B cell (primary cell): ENCODE results near the gene MFAP3L. TPM values are rescaled to one million over a fixed set of nuclear protein-coding genes. Genes with fewer than 3 reads are reported as not detected.

Source experiments
- ATAC-seq: fragments of 200-7000 bp; cut with Tn5 transposase; one replicate; pipeline ENCODE4 v1.10.0; 2021; ENCODE audit warnings: low read depth, mild to moderate bottlenecking, moderate number of reproducible peaks, moderate library complexity
- CTCF ChIA-PET: fragments of 350-600 bp; sonication (Branson Sonifier 250); formaldehyde crosslinking; loops from one replicate; lab custom pipeline; 2021; ENCODE audit warnings: antibody characterized with exemption, inconsistent platforms; lab: Charles Lee
- POLR2A ChIA-PET: fragments of 350-600 bp; sonication (Branson Sonifier 250); formaldehyde crosslinking; loops from one replicate; lab custom pipeline; 2021; ENCODE audit warnings: antibody characterized with exemption; lab: Charles Lee
- DNase-seq: peaks from one replicate; pipeline ENCODE4 v3.0.0; 2013
- H2AFZ ChIP-seq: 2 replicates; pipeline ENCODE4 v1.6.1; 2012; ENCODE audit warnings: mild to moderate bottlenecking, low read depth, low read length; ENCODE audit not compliant: insufficient read depth, poor library complexity, severe bottlenecking
- H3K27ac ChIP-seq, 2 donors: 1 replicate in 1 of 2; 2 replicates in 1 of 2; pipeline ENCODE4 v1.5.1; 2012 to 2013; ENCODE audit warnings: low read length in 2 of 2, mild to moderate bottlenecking in 2 of 2, moderate library complexity in 1 of 2
- H3K27me3 ChIP-seq, 4 experiments: fragments of 200-600 bp in 1 of 4; sonication (generic) in 1 of 4; replicated peaks in 1 of 4; 1 replicate in 2 of 4; 2 replicates in 2 of 4; pipeline versions ENCODE4 v1.6.1 to v1.7.0; 2013 to 2016; ENCODE audit warnings: low read length in 3 of 4, mild to moderate bottlenecking in 2 of 4, mixed read lengths in 1 of 4, moderate library complexity in 1 of 4; ENCODE audit not compliant: insufficient read depth in 4 of 4, control insufficient read depth in 3 of 4; ENCODE audit errors: control extremely low read depth in 1 of 4
- H3K36me3 ChIP-seq, 2 experiments: replicated peaks in 1 of 2; 1 replicate in 1 of 2; 2 replicates in 1 of 2; pipeline versions ENCODE4 v1.6.1 to v1.7.1; 2013; ENCODE audit warnings: low read length in 1 of 2; ENCODE audit not compliant: insufficient read depth in 2 of 2, control insufficient read depth in 1 of 2; ENCODE audit errors: control extremely low read depth in 1 of 2, extremely low read depth in 1 of 2
- H3K4me1 ChIP-seq, 2 donors: fragments of 200-600 bp in 1 of 2; sonication (generic) in 1 of 2; 1 replicate in 1 of 2; 2 replicates in 1 of 2; pipeline versions ENCODE4 v1.5.1 to v1.6.1; 2013 to 2017; ENCODE audit warnings: low read length in 2 of 2; ENCODE audit not compliant: control insufficient read depth in 2 of 2, insufficient read depth in 2 of 2
- H3K4me2 ChIP-seq: replicated peaks from 2 replicates; pipeline ENCODE3; 2012; ENCODE audit warnings: mild to moderate bottlenecking, low read depth, low read length; ENCODE audit not compliant: poor library complexity, severe bottlenecking
- H3K4me3 ChIP-seq, 5 experiments: fragments of 200-600 bp in 1 of 5; sonication (generic) in 1 of 5; 1 replicate in 3 of 5; 2 replicates in 2 of 5; pipeline versions ENCODE4 v1.5.1 to v1.7.0; 2011 to 2016; ENCODE audit warnings: low read length in 4 of 5, mild to moderate bottlenecking in 4 of 5, low read depth in 2 of 5, control low read depth in 1 of 5, moderate library complexity in 1 of 5; ENCODE audit not compliant: insufficient read depth in 1 of 5; ENCODE audit errors: control extremely low read depth in 1 of 5, extremely low read depth in 1 of 5
- H3K79me2 ChIP-seq: fragments of 200-600 bp; sonication (generic); one replicate; pipeline ENCODE4 v1.6.0; 2016; ENCODE audit warnings: low read length; ENCODE audit not compliant: control insufficient read depth, insufficient read depth
- H3K9ac ChIP-seq: fragments of 200-600 bp; sonication (generic); 2 replicates; pipeline ENCODE4 v1.6.1; 2017; ENCODE audit warnings: mild to moderate bottlenecking, low read length, moderate library complexity
- H3K9me3 ChIP-seq, 3 donors: one replicate each; pipeline versions ENCODE4 v1.6.1 to v1.7.1; 2013; ENCODE audit warnings: low read length in 2 of 3; ENCODE audit not compliant: control insufficient read depth in 2 of 3, insufficient read depth in 1 of 3; ENCODE audit errors: control extremely low read depth in 1 of 3
- H4K20me1 ChIP-seq: 2 replicates; pipeline ENCODE4 v1.6.0; 2012; ENCODE audit warnings: mild to moderate bottlenecking, low read length; ENCODE audit not compliant: insufficient read depth, control insufficient read depth, poor library complexity, severe bottlenecking
- H3K27ac Mint-ChIP-seq: one replicate; pipeline ENCODE4 v1.8.0; 2021; ENCODE audit warnings: mixed read lengths
- H3K27me3 Mint-ChIP-seq: one replicate; pipeline ENCODE4 v1.8.0; 2021; ENCODE audit warnings: mixed read lengths
- H3K4me1 Mint-ChIP-seq: one replicate; pipeline ENCODE4 v1.8.0; 2021; ENCODE audit warnings: mixed read lengths
- H3K4me3 Mint-ChIP-seq: one replicate; pipeline ENCODE4 v1.8.0; 2021; ENCODE audit warnings: mixed read lengths
- H3K9me3 Mint-ChIP-seq: one replicate; pipeline ENCODE4 v1.8.0; 2022; ENCODE audit warnings: mixed read lengths; ENCODE audit not compliant: insufficient read depth
- EZH2 ChIP-seq: IDR thresholded peaks from 2 replicates; pipeline ENCODE4 v1.6.1; 2012; ENCODE audit warnings: borderline replicate concordance, low read depth, mild to moderate bottlenecking, moderate library complexity, low read length; ENCODE audit not compliant: insufficient read depth, poor library complexity, severe bottlenecking
- WGBS: methylation state at CpG from one replicate; pipeline ENCODE4 v1.1.5; 2013; ENCODE audit warnings: missing lambda C conversion rate; ENCODE audit not compliant: insufficient coverage; 5-methylcytosine and 5-hydroxymethylcytosine counted together
- intact Hi-C: fragments of 100-400 bp; cut with micrococcal nuclease; formaldehyde crosslinking; loops from one replicate; pipeline ENCODE4 v1.10.0; 2022
- polyA plus RNA-seq: library from polyadenylated mRNA; depleted of rRNA; stranded (reverse); fragments of >200 nt; gene quantifications from 2 replicates; pipeline ENCODE4 v1.2.3, GENCODE V29; 2012
- total RNA-seq, 2 donors: library from RNA; stranded (reverse); fragments of 120-200 nt in 1 of 2; gene quantifications; 1 replicate in 1 of 2; 2 replicates in 1 of 2; pipeline versions ENCODE4 v1.2.3 to v1.2.4, GENCODE V29; 2013 to 2022
- TF ChIP-seq, protein P1 (sequence below): fragments of 200-600 bp; IDR thresholded peaks from one replicate; pipeline ENCODE4 v1.8.0; 2022; ENCODE audit warnings: antibody characterized with exemption, mild to moderate bottlenecking

Gene MFAP3L
- total and polyA plus RNA-seq, 2 donors (not counting 1 experiment from before 2014, with no cell fraction given): 0.37 to 0.63 TPM

DNA sequence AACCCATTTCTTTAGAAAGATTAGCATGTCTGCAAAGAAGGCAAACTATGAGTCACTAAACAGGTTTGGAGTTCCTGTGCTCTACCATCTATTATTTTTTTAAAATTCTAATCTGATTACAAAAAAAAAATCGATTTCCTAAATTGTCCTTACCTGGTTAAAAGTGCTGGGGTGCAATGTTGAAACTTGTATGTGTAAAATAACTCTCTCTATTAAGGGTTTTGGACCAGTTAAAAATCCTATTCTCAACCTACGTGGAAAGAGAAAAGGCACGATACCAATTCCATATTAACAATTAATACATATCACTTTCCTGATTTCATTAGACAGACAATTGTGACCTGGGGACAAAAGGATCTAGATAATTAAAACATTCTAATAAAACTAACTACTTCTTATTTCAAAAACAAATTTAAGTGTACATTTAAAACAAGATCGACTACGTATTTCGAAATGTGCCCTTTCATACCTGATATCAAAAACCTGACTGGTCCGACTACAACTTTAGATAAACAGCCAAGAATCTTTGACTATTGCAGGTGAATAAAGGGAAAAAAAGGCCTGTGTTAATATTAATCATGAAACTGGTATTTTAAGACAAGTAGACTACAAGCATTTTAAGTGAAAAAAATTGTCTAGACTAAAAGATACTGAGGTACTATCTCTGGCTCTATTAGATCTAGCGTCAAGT is 42.4 kb upstream of the MFAP3L start:
- Mint-ChIP-seq H3K9me3 (no peaks in the 10 kb centered on the region), H3K27me3 (no peaks in the 10 kb centered on the region), H3K4me1 (no peaks in the 10 kb centered on the region), H3K4me3 (no peak overlapping the region), H3K27ac (no peak overlapping the region)
- no peaks in the 10 kb centered on the region for H3K27me3 ChIP-seq
- POLR2A ChIA-PET: no interaction called here
- no peak overlapping the region for H3K4me3 ChIP-seq
- H3K79me2 ChIP-seq: no peaks in the 10 kb centered on the region
- ATAC-seq: no peak
- no CpG with 5 or more reads among the region's 8 CpGs for WGBS
- CTCF ChIA-PET: no interaction called here
- no peak overlapping the region for H3K9ac ChIP-seq
- H4K20me1 ChIP-seq: no peaks in the 10 kb centered on the region
- no peaks in the 10 kb centered on the region for H3K4me1 ChIP-seq
- intact Hi-C loops: no loop called here
- no peak overlapping the region for H3K4me2 ChIP-seq
- H3K27ac ChIP-seq: no peak overlapping the region
- H3K36me3 ChIP-seq: no peaks in the 10 kb centered on the region
- H2AFZ ChIP-seq: no peak overlapping the region
- TF ChIP-seq, protein P1, sequence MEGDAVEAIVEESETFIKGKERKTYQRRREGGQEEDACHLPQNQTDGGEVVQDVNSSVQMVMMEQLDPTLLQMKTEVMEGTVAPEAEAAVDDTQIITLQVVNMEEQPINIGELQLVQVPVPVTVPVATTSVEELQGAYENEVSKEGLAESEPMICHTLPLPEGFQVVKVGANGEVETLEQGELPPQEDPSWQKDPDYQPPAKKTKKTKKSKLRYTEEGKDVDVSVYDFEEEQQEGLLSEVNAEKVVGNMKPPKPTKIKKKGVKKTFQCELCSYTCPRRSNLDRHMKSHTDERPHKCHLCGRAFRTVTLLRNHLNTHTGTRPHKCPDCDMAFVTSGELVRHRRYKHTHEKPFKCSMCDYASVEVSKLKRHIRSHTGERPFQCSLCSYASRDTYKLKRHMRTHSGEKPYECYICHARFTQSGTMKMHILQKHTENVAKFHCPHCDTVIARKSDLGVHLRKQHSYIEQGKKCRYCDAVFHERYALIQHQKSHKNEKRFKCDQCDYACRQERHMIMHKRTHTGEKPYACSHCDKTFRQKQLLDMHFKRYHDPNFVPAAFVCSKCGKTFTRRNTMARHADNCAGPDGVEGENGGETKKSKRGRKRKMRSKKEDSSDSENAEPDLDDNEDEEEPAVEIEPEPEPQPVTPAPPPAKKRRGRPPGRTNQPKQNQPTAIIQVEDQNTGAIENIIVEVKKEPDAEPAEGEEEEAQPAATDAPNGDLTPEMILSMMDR: no peak
- TF ChIP-seq EZH2: no peak
- H3K9me3 ChIP-seq: no peaks in the 10 kb centered on the region
- no peak for DNase-seq

DNA sequence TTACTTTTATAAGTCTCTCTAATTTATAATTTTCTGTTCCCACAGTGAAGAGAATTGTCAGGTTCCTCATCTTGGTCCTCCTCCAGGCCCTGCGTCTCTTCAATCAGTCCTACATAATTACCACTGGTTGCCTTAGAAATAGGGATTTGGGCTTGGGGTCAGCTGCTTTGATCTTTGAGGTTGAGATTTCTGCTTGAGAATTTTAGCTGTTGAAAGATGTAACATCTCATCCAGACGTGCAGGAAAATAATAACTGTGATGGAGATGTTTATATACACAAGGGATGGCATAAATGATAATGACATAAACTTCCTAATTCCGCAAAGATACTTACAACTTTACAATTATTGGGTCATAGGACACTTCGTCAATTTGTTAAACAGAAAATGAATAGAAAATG is 33.2 kb upstream of the MFAP3L start:
- no peak for DNase-seq
- TF ChIP-seq, protein P1: no peak
- no peak for TF ChIP-seq EZH2
- Histone ChIP-seq H3K9me3 (no peaks in the 10 kb centered on the region), H3K4me2 (no peak overlapping the region), H3K27ac (no peak overlapping the region), H3K4me3 (no peak overlapping the region), H4K20me1 (no peaks in the 10 kb centered on the region), H3K4me1 (no peaks in the 10 kb centered on the region), H3K36me3 (no peaks in the 10 kb centered on the region), H3K9ac (no peak overlapping the region), H2AFZ (no peak overlapping the region), H3K27me3 (no peaks in the 10 kb centered on the region), H3K79me2 (no peaks in the 10 kb centered on the region)
- Mint-ChIP-seq H3K27ac (no peak overlapping the region), H3K4me1 (no peaks in the 10 kb centered on the region), H3K9me3 (no peaks in the 10 kb centered on the region), H3K27me3 (no peaks in the 10 kb centered on the region), H3K4me3 (no peak overlapping the region)
- WGBS: no CpG with 5 or more reads among the region's 4 CpGs
- intact Hi-C loops: no loop called here
- no peak for ATAC-seq
- ChIA-PET CTCF (interaction anchor here (0.8 kb wide), 1 partner anchor 249 kb away, joined by 3 read pairs; no protein-coding TSS in a partner anchor), POLR2A (no interaction called here)
